B cell (primary cell): Measurements from ENCODE around the gene MAEA. TPM values are rescaled to one million over a fixed set of nuclear protein-coding genes. Genes with fewer than 3 reads are reported as not detected.

Experiments used
- ATAC-seq: fragments of 200-7000 bp; cut with Tn5 transposase; one replicate; pipeline ENCODE4 v1.10.0; 2021; ENCODE audit warnings: low read depth, mild to moderate bottlenecking, moderate number of reproducible peaks, moderate library complexity
- CTCF ChIA-PET: fragments of 350-600 bp; sonication (Branson Sonifier 250); formaldehyde crosslinking; loops from one replicate; lab custom pipeline; 2021; ENCODE audit warnings: antibody characterized with exemption, inconsistent platforms; lab: Charles Lee
- POLR2A ChIA-PET: fragments of 350-600 bp; sonication (Branson Sonifier 250); formaldehyde crosslinking; loops from one replicate; lab custom pipeline; 2021; ENCODE audit warnings: antibody characterized with exemption; lab: Charles Lee
- DNase-seq: peaks from one replicate; pipeline ENCODE4 v3.0.0; 2013
- H2AFZ ChIP-seq: 2 replicates; pipeline ENCODE4 v1.6.1; 2012; ENCODE audit warnings: mild to moderate bottlenecking, low read depth, low read length; ENCODE audit not compliant: insufficient read depth, poor library complexity, severe bottlenecking
- H3K27ac ChIP-seq, 2 donors: 1 replicate in 1 of 2; 2 replicates in 1 of 2; pipeline ENCODE4 v1.5.1; 2012 to 2013; ENCODE audit warnings: low read length in 2 of 2, mild to moderate bottlenecking in 2 of 2, moderate library complexity in 1 of 2
- H3K27me3 ChIP-seq, 4 experiments: fragments of 200-600 bp in 1 of 4; sonication (generic) in 1 of 4; replicated peaks in 1 of 4; 1 replicate in 2 of 4; 2 replicates in 2 of 4; pipeline versions ENCODE4 v1.6.1 to v1.7.0; 2013 to 2016; ENCODE audit warnings: low read length in 3 of 4, mild to moderate bottlenecking in 2 of 4, mixed read lengths in 1 of 4, moderate library complexity in 1 of 4; ENCODE audit not compliant: insufficient read depth in 4 of 4, control insufficient read depth in 3 of 4; ENCODE audit errors: control extremely low read depth in 1 of 4
- H3K36me3 ChIP-seq, 2 experiments: replicated peaks in 1 of 2; 1 replicate in 1 of 2; 2 replicates in 1 of 2; pipeline versions ENCODE4 v1.6.1 to v1.7.1; 2013; ENCODE audit warnings: low read length in 1 of 2; ENCODE audit not compliant: insufficient read depth in 2 of 2, control insufficient read depth in 1 of 2; ENCODE audit errors: control extremely low read depth in 1 of 2, extremely low read depth in 1 of 2
- H3K4me1 ChIP-seq, 2 donors: fragments of 200-600 bp in 1 of 2; sonication (generic) in 1 of 2; 1 replicate in 1 of 2; 2 replicates in 1 of 2; pipeline versions ENCODE4 v1.5.1 to v1.6.1; 2013 to 2017; ENCODE audit warnings: low read length in 2 of 2; ENCODE audit not compliant: control insufficient read depth in 2 of 2, insufficient read depth in 2 of 2
- H3K4me2 ChIP-seq: replicated peaks from 2 replicates; pipeline ENCODE3; 2012; ENCODE audit warnings: mild to moderate bottlenecking, low read depth, low read length; ENCODE audit not compliant: poor library complexity, severe bottlenecking
- H3K4me3 ChIP-seq, 5 experiments: fragments of 200-600 bp in 1 of 5; sonication (generic) in 1 of 5; 1 replicate in 3 of 5; 2 replicates in 2 of 5; pipeline versions ENCODE4 v1.5.1 to v1.7.0; 2011 to 2016; ENCODE audit warnings: low read length in 4 of 5, mild to moderate bottlenecking in 4 of 5, low read depth in 2 of 5, control low read depth in 1 of 5, moderate library complexity in 1 of 5; ENCODE audit not compliant: insufficient read depth in 1 of 5; ENCODE audit errors: control extremely low read depth in 1 of 5, extremely low read depth in 1 of 5
- H3K79me2 ChIP-seq: fragments of 200-600 bp; sonication (generic); one replicate; pipeline ENCODE4 v1.6.0; 2016; ENCODE audit warnings: low read length; ENCODE audit not compliant: control insufficient read depth, insufficient read depth
- H3K9ac ChIP-seq: fragments of 200-600 bp; sonication (generic); 2 replicates; pipeline ENCODE4 v1.6.1; 2017; ENCODE audit warnings: mild to moderate bottlenecking, low read length, moderate library complexity
- H3K9me3 ChIP-seq, 3 donors: one replicate each; pipeline versions ENCODE4 v1.6.1 to v1.7.1; 2013; ENCODE audit warnings: low read length in 2 of 3; ENCODE audit not compliant: control insufficient read depth in 2 of 3, insufficient read depth in 1 of 3; ENCODE audit errors: control extremely low read depth in 1 of 3
- H4K20me1 ChIP-seq: 2 replicates; pipeline ENCODE4 v1.6.0; 2012; ENCODE audit warnings: mild to moderate bottlenecking, low read length; ENCODE audit not compliant: insufficient read depth, control insufficient read depth, poor library complexity, severe bottlenecking
- H3K27ac Mint-ChIP-seq: one replicate; pipeline ENCODE4 v1.8.0; 2021; ENCODE audit warnings: mixed read lengths
- H3K27me3 Mint-ChIP-seq: one replicate; pipeline ENCODE4 v1.8.0; 2021; ENCODE audit warnings: mixed read lengths
- H3K4me1 Mint-ChIP-seq: one replicate; pipeline ENCODE4 v1.8.0; 2021; ENCODE audit warnings: mixed read lengths
- H3K4me3 Mint-ChIP-seq: one replicate; pipeline ENCODE4 v1.8.0; 2021; ENCODE audit warnings: mixed read lengths
- H3K9me3 Mint-ChIP-seq: one replicate; pipeline ENCODE4 v1.8.0; 2022; ENCODE audit warnings: mixed read lengths; ENCODE audit not compliant: insufficient read depth
- EZH2 ChIP-seq: IDR thresholded peaks from 2 replicates; pipeline ENCODE4 v1.6.1; 2012; ENCODE audit warnings: borderline replicate concordance, low read depth, mild to moderate bottlenecking, moderate library complexity, low read length; ENCODE audit not compliant: insufficient read depth, poor library complexity, severe bottlenecking
- WGBS: methylation state at CpG from one replicate; pipeline ENCODE4 v1.1.5; 2013; ENCODE audit warnings: missing lambda C conversion rate; ENCODE audit not compliant: insufficient coverage; 5-methylcytosine and 5-hydroxymethylcytosine counted together
- intact Hi-C: fragments of 100-400 bp; cut with micrococcal nuclease; formaldehyde crosslinking; loops from one replicate; pipeline ENCODE4 v1.10.0; 2022
- polyA plus RNA-seq: library from polyadenylated mRNA; depleted of rRNA; stranded (reverse); fragments of >200 nt; gene quantifications from 2 replicates; pipeline ENCODE4 v1.2.3, GENCODE V29; 2012
- total RNA-seq, 2 donors: library from RNA; stranded (reverse); fragments of 120-200 nt in 1 of 2; gene quantifications; 1 replicate in 1 of 2; 2 replicates in 1 of 2; pipeline versions ENCODE4 v1.2.3 to v1.2.4, GENCODE V29; 2013 to 2022
- TF ChIP-seq, protein P1 (sequence below): fragments of 200-600 bp; IDR thresholded peaks from one replicate; pipeline ENCODE4 v1.8.0; 2022; ENCODE audit warnings: antibody characterized with exemption, mild to moderate bottlenecking

MAEA gene
- total and polyA plus RNA-seq, 2 donors (not counting 1 experiment from before 2014, with no cell fraction given), result 106 to 107 TPM

GRCh38 chr4:1285151-1285789, 4.4 kb upstream of the MAEA start:
- Mint-ChIP-seq H3K27ac (no peak overlapping the region), H3K27me3 (no peaks in the 10 kb centered on the region), H3K4me1 (peaks cover 2% of the 10 kb centered on the region), H3K4me3 (no peak overlapping the region), H3K9me3 (no peaks in the 10 kb centered on the region)
- no peak overlapping the region for H3K4me2 ChIP-seq
- no peak overlapping the region for H3K9ac ChIP-seq
- no peaks in the 10 kb centered on the region for H3K27me3 ChIP-seq
- no peak for TF ChIP-seq EZH2
- TF ChIP-seq, protein P1, sequence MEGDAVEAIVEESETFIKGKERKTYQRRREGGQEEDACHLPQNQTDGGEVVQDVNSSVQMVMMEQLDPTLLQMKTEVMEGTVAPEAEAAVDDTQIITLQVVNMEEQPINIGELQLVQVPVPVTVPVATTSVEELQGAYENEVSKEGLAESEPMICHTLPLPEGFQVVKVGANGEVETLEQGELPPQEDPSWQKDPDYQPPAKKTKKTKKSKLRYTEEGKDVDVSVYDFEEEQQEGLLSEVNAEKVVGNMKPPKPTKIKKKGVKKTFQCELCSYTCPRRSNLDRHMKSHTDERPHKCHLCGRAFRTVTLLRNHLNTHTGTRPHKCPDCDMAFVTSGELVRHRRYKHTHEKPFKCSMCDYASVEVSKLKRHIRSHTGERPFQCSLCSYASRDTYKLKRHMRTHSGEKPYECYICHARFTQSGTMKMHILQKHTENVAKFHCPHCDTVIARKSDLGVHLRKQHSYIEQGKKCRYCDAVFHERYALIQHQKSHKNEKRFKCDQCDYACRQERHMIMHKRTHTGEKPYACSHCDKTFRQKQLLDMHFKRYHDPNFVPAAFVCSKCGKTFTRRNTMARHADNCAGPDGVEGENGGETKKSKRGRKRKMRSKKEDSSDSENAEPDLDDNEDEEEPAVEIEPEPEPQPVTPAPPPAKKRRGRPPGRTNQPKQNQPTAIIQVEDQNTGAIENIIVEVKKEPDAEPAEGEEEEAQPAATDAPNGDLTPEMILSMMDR, result no peak
- intact Hi-C loops, result loop anchor here (10.0 kb wide), 1 partner anchor 610 kb away; the partner anchor contains the start of genes ATP5ME and MYL5
- ChIA-PET CTCF (interaction anchor here (1.2 to 1.4 kb wide), 3 partner anchors 17 to 154 kb away, joined by 3 read pairs; no protein-coding TSS in a partner anchor), POLR2A (interaction anchor here (0.7 kb wide), 1 partner anchor 440 kb away, joined by 3 read pairs; no protein-coding TSS in a partner anchor)
- peaks cover 7 to 9% of the 10 kb centered on the region in 2 donors for H3K4me1 ChIP-seq
- H3K79me2 ChIP-seq, result peaks cover 7% of the 10 kb centered on the region
- peaks cover 0 to 15% (median 4%) of the 10 kb centered on the region in 3 donors for H3K9me3 ChIP-seq
- WGBS, result 89% methylated on average over 7 of the region's 11 CpGs
- H3K27ac ChIP-seq, result no peak overlapping the region
- no peaks in the 10 kb centered on the region for H3K36me3 ChIP-seq
- ATAC-seq (no peak), DNase-seq (no peak)
- peaks cover 3% of the 10 kb centered on the region for H4K20me1 ChIP-seq
- no peak overlapping the region for H2AFZ ChIP-seq
- H3K4me3 ChIP-seq, result no peak overlapping the region
